ENCODE data around the gene AMER2. TPM values are rescaled to one million over a fixed set of nuclear protein-coding genes. Genes with fewer than 3 reads are reported as not detected.

The AMER2 gene, protein sequence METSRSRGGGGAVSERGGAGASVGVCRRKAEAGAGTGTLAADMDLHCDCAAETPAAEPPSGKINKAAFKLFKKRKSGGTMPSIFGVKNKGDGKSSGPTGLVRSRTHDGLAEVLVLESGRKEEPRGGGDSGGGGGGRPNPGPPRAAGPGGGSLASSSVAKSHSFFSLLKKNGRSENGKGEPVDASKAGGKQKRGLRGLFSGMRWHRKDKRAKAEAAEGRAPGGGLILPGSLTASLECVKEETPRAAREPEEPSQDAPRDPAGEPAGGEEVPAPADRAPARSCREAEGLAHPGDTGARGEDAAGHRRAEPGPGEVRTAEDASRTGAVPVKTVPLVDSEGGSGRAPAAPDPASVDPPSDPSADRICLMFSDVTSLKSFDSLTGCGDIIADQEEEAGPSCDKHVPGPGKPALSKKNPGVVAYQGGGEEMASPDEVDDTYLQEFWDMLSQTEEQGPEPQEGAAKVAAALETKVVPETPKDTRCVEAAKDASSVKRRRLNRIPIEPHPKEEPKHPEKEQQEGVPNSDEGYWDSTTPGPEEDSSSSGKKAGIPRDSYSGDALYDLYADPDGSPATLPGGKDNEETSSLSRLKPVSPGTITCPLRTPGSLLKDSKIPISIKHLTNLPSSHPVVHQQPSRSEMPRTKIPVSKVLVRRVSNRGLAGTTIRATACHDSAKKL
- 0.62 TPM for total RNA-seq

DNA sequence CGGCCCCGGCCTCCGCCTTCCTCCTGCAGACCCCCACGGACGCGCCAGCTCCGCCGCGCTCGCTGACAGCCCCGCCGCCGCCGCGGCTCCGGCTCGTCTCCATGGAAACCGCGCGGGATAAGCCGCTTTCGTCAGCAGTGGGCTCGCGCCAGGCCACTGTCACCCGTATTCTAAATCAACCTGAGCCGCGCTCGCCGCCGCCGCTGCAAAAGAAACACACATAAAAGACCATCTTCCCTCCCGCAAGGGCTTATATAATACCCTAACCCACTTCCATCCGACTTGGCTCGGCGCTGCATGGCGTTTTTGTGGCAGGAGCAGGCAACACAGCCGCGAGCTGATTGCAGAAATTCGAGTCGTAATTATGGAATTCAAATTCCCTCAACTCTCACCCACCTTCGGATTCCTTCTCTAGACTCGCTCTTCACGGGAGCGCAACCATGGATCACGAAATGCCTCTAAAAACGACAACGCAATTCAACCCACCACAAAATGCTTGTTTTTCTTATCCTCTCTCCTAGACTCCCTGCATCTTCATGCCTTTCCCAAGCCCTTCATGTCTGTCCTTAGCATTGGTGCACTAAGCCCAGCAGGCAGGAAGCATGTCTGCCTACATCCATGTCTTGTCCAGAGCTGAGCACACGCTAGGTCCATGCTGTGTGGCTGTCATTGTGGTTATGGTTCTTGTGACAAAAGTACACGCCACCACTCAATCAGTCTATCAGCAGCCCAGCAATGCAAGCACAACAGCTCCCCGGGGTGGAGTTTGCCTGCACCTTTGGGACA lies at the start of gene AMER2:
TSS of gene AMER2 (minus strand) at position 772 of the 786 bp plus-strand sequence. CDS start at position 103, 669 bp downstream.
- peak; percentile 73 for DNase-seq

DNA sequence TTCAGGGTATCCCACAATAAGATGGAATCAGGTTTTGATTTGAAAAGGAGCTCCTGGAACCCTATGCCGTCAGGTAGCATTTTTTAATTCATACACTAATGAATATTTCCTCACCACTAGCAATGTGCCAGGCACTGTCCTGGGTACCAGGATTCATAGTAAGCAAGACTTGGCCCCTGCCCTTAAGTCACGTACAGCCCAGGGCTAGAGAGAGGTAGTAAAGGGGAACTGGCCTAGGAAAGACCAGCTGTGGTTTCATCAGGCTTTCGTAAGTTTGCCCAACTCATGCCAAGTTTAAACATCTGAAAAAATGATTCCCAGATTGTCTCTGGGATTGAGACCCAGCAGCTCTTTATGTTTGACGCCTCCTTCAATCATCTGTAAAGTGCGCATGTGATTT lies 45.9 kb upstream of the AMER2 start:
- no peak for DNase-seq

DNA sequence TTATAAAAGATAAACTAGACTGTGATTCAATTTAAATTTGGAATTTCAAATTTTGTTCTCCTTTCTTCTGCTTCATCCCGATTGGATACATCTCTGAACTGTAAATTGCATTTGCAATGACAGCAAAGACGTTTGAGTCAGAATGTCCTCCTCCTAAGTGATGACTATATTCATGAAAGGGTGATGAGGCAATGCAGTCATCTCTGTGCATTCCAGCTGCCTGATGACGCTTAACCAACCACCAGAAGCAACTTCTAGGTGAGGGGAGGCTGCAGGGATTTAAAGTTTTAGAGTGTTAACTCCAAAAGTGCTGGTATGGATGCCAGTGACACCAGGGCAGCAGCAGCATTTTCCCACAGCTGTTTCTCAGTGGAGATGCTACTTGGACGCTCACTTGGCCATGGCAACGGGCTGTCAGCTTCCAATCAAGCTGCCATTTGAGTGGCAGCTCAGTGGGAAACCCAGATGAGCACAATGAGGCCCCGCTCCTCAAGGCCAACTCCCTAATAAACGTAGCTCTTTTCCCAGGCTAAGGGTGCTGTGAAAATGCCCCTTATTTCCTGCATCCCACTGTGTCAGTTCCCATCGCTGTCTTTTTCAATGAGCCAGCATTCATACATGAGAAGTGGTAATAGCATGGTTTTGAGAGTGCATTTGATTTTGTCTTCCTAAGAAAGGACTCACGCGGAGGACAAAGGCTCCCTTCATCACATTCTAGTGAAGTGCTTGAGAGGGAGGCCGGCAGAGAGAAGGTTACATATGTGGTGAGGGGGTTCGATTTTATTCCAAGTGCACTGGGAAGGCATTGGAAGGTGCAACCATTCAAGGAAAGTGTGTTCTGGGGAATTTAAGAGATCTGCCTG lies 45.2 kb upstream of the AMER2 start:
- no peak for DNase-seq

DNA sequence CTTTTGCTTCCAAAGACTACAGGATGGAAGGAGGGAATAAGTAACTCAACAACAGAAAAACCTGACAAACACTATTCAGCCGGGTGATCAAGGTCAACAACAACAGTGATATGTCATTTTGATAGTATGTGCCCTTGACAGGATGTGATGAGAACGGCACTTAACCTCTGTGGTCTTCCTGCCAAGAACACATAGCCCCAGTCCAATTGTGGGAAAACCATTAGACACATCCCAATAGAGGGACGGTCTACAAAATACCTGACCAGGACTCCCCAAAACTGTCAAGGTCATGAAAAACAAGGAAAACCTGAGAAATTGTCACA lies 43.1 kb upstream of the AMER2 start:
- DNase-seq = no peak

DNA sequence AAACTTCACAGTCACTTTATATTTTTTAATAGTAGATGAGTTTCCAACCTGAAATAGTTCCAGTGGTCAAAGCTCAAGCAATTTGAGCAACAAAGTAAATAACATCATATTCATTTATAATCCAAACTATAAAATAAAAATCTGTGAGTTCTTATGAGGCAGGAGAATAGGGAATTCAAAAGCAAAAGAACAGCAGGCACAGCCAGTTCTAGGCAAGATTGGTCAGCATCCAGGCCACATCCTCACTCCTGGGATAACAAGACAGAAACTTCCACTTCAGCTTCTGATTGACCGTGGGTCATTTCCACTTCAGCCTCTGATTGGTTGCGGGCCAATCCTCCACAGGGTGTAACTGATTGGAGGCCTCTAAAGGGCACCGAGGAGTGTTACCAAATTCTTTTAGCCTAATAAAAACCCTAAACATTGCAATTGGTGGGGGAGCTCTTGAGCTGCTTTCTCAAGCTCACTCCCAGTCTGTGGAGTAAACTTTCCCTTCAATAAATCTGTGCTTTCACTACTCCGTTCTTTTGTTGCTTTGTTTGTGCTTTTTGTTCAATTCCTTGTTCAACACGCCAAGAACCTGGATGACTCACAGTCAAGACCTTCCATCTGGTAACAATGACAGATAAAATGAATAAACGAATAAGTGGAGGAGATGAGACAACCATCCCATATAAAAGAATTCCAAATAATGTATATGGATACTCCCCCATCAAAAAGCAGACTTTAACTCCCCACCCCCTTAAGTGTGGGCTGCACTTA lies 42.6 kb upstream of the AMER2 start:
- peak; percentile 11 for DNase-seq

DNA sequence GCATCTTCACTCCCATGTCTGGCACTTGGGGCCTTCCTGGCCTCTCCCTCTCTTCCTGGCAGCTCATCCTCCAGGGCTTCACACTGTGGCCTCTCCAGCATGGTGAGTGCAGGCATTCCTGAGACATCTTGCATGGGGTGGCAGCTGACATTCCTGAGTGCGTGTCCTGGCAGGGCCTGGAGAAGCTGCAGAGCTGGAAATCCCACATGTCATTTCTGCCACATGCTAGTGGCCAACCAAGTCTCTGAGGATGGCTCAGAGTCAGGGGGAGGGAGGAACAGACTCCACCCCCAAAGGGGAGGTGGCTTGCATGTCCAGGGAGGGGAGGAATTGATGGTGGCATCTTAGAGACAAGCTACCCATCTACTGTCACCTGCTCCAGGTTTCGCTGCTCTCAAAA lies 41.6 kb upstream of the AMER2 start:
- DNase-seq = peak; percentile 47

DNA sequence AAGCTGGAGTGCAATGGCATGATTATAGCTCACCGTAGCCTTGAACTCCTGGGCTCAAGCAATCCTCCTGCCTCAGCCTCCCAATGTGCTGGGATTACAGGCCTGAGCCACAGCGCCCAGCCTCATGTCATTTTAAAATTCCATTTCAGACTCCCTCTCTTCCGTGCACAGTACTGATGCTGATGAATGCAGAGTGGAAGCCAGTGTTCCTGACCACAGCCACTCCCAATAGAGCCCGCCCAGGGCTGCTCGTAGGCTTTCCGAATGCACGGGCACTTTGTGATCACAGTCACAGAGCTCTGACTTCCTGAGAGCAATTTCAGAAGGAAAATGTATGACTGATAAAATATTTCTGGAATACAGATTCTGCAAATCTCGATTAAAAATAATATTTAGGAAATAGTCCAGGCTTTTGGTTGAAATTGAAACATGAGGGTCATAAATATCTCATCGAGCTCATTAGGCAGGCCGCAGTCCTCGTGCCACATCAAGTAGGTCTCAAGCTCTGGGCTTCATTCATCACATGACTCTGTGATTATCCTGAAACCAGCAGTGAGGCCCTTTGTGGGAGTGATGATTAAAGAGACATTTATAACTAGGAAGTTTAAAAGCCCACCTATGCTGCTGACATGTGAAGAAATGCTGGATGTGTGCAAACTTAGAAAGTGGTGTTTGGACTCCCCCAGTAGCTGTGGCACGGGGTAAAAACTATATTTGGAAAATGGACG lies 38.9 kb upstream of the AMER2 start:
- no peak for DNase-seq

DNA sequence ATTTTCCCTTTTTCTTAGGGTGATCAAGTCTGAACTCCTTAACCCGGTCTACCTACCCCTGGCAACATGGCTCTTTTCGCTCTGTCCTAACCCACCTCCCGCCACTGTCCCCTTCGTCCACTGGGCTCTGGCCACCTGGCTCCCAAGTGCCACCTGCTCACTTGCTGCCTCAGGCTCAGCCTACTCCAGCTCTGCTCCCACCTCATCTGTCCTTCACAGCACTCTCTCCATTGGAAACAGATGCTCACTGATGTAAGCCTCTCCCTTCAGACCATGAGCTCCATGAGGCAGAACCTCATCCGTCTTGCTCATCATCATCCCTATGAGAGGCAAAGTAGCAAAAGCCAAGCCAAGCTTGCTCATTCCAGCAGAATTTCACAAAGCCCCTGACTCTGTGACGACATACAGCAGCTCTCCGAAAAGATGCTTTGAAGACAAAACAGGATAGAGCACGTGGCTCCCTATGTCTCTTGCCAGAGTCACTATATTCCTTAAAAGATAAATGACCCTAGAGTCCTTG lies 35.3 kb upstream of the AMER2 start:
- no peak for DNase-seq

DNA sequence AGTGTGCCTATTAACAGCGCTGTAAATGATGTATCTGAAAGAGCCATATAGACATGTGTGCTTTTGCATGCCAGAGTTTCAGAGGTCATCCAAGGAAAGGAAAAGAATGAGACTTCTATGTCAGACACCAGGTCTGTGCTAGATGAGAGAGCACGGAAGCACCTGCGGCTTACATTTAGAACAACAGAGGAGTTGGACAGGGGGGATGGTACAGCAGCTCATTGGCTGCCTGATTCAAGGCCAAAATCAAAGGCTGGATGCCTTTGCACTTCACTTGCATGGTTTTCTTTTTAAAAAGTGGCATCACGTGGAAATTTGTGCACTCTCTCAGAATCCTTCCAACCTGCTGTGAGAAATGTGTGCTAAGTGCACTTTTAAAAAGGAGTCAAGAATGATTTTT lies 32.8 kb upstream of the AMER2 start:
- no peak for DNase-seq

DNA sequence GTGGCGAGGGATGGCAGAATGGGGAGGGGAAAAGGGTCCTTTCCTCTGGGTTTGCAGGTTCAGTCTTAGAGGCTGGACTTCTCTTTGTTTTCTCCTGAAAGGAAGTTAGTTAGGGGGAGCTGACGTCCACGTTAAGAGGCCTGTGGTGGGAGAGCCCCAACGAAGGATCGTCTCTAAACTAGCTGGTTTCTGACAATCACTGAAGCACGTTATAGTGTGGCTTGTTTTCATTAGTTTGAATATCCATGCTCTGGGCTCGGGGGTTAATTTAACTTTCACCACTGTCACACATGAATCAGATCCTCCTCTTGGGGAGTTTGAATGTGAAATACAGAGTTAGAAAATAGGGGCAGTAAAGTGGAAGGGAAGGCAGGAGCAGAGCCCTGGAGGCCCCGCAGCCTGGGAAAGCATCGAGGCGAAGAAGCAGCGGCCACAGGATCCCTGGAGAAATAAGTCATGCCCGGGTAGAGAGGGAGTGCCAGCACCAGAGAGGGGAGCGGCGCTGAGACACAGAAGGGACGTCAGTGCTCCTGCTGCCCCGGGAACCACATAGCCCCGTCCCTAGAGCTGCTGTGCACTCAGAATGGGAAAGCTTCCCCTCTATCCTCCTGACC lies 31.1 kb upstream of the AMER2 start:
- DNase-seq = no peak

DNA sequence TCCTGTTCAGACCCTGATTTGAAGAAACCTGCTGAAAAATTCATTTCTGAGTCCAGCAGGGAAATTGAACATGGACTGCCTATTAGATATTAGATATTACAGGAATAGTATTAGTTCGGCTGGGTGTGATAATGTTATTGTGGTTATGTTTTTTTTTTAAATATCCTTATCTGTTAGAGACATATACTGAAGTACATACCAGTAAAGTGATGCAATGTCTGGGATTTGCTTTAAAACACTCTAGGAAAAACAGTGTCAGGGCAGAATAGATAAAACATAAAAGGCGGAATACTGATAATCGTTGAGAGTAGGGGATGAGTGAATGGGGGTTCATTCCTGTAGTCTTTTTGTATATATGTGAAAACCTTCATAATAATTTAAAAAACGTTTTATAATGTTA lies 28.7 kb upstream of the AMER2 start:
- no peak for DNase-seq

DNA sequence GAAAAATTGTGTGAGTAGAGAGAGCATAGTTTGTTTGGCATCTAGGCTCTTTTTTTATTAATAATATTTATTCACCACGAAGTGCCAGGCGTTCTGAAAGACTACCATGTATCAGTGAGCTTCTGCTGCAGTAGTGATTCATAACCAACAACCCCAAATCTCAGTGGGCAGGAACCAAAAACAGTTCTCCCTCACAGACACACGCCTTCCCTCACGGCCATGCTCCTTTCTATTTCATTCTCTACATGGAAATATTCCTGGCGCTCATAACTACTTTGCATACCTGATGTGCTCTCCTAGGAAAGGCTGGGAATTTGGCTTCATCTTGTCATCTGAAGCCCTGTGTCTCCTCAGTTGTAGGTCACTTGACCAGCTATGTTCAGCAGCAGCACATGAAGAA lies 26.6 kb upstream of the AMER2 start:
- DNase-seq = no peak

DNA sequence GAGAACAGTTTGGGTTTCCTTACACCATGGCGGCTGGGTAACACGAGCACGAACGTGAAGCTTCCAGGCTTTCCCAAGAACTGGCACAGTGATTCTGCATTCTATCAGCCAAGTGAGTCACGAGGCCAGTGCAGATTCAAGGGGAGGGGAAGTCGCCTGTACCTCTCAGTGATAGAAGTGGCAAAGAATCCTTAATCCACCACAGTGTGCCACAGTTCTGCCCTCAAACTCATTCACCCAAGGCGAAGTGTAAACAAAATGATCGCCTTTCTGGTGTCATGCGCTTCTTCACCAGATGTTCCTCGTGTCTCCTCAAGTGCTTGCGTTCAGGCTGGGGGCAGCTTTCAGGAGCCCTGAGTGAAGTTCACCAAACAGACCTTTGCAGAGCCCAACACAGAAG lies 24.9 kb upstream of the AMER2 start:
- DNase-seq = no peak

DNA sequence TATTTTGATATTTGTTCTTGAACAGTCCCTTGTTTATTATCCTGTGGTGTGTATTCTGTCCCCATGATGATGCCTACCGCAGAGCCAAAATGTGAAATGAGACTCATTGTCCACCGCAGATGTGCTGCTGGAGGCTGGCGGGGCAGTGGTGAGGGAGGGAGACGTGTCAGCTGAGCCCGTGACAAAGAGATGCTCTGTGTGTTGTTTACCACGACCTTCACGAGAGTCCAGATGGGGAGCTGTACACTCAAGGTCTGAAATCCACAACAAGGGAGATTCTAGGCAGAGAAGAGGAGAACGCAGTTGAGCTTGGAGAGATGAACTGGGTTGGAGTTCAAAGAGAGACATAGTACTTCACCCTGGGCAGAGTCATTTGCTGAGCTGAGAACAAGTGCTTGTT lies 20.8 kb upstream of the AMER2 start:
- no peak for DNase-seq

DNA sequence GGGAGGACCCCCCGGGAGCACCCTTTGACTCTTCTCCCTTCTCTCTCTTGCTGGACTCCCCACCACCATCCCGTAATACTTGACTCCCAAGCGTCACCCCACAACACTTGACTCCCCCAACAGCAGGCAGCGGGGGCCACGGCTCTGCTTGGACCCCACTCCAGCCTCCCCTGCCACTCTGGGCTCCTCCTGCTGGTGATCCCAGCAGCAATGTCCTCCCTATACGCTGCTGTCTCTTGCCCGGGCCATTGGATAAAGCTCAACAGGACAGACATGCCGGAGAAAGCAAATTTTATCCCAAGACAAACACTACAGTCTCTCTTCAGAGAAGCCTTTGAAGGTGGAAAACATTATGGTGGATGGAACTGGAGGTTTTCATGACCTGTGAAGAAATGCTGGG lies 20.4 kb upstream of the AMER2 start:
- no peak for DNase-seq

DNA sequence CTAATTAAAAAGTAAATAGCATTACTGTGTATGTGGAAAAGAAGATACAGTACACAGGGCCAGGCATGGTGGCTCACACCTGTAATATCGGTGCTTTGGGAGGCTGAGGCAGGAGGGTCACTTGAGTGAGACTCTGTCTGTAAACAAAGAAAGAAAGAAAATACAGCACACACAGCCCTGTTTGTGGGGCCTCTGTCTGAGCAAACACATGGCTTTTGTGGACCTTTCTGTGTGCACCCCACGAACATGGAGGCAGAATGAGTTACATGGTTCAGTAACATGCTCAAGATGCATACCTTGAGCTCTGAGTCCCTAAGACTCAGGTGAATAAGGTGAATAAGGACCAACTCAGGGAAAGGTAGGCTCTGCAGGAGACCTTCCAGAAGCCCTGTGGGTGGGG lies 20.0 kb upstream of the AMER2 start:
- DNase-seq = no peak

DNA sequence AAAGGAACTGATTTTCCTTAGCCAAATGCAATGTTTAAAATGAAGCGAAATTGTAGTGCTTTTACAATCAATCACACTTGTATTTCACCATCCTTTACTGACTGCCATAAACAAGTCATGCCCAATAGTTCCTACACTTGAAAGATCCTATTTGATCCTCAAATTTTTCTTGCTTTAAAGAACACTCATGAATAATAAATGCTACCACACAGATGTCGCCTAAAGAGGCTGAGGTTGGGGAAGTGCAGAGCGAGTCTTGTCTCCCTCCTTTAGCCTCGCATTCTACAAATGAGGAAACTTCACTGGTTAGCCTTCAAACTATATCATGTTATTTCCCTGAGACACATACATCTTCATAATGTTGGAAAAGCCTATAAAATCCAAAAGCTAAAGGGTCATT lies 18.7 kb upstream of the AMER2 start:
- DNase-seq = no peak

DNA sequence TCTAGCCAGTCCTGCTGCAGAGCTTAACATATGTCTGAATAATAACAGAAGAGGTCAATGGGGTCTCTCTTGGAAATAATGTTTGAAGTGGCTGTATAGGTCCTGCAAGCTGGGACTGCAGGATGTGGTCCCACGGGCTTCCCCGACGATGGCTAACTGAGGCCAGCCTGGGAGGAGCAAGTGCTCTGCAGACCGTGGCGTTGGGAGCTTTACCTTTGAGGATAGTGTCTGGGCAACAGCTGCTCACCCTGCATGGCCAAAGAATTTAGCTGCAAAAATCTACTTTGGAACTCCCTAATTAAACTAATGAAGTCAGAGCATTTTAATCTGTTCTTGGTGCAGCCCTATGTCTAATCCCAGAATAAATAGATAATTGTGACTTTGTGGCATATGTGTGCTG lies 18.2 kb upstream of the AMER2 start:
- DNase-seq = no peak

DNA sequence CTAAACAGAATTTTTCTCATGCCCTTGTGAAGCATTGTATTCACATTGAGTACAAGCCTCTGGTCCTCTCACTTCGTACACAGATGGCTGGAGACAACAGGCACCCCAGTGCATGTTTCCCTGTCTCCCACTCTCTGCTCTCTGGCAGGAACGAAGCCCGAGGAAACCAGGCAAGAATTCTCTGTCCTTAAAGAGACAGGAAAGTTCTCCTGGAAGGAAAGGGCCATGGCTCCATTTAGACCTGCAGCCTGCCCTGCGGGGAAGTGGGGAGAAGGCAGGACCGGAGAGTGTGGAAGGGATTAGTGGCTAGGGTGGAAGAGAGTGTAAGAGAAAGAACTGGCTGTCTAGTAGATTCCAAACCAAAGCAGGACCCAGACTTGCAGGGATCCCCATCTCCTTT lies 15.5 kb upstream of the AMER2 start:
- DNase-seq = no peak

DNA sequence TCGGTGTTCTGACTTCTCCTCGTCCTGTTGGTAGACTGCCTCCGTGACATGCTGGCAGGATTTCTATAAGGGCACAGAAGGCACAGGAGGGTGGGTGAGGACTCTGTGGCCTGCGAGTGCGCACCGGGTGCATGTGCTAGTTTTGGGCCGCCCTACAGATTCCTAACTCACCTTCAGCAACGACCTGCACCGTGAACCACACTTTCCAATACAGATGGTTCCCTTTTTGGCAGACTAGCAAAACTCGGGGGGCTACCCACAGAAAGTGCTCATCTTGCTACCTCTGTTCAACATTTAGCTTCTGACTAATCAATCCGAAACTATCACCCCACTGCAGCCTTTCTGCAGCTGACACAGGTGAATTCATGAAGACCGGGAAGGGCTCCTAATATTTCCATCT lies 14.1 kb upstream of the AMER2 start:
- no peak for DNase-seq
